Anterior cingulate cortex (tissue), 58 donors: Measurements from ENCODE around the gene CYP2D6.
"Not testable (repeated sequence)": the region's sequence is repeated elsewhere in the genome, so short reads cannot be mapped to it uniquely, and the experiment has no call there.

Experiments
- DNase-seq, 58 donors: peaks; one replicate each; lab custom pipeline; 2025; lab: John Stamatoyannopoulos, UW

CYP2D6 gene

DNA sequence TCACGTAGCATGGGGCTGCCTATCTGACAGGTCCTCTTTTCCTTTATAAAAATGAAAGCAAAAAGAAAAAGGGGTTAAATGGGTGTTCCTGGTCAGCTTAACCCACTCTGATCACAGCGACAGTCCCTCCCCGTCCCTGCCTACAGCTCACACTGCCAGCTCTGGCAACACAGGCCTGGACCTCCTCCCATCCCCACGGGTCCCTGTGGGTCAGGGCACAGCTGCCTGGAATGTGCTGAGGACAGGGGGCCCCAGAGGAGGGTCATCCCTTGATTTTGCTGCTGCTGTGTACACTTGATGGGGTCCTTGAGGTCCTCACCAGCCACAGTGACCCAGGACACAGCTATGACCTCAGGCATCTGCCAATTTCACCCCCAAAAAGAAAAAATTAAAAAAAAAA is 29.6 kb upstream of the CYP2D6 start:
- DNase-seq, result no peak

DNA sequence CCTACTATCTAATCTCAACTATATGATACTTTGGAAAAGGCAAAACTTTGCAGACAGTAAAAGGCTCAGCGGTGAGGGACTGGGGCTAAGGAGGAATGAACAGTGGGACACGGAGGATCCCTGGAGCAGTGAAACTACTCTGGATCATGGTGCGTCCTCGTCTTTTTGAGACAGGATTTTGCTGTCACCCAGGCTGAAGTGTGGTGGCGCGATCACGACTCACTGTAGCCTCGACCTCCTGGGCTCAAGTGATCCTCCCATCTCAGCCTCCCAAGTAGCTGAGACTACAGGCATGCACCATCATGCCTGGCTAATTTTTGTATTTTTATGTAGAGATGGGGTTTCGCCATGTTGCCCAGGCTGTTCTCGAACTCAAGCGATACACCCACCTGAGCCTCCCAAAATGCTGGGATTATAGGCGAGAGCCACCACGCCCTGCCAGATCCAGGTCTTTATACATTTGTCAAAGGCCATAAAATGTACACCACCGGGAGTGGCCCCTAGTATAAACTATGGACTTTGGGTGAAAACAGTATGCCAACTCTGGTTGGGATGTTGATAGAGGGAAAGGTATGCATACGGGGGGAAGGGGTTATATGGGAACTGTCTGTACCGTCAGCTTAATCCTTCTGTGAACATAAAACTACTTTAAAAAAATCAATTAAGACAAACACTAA is 28.0 kb upstream of the CYP2D6 start:
- DNase-seq, result no peak

DNA sequence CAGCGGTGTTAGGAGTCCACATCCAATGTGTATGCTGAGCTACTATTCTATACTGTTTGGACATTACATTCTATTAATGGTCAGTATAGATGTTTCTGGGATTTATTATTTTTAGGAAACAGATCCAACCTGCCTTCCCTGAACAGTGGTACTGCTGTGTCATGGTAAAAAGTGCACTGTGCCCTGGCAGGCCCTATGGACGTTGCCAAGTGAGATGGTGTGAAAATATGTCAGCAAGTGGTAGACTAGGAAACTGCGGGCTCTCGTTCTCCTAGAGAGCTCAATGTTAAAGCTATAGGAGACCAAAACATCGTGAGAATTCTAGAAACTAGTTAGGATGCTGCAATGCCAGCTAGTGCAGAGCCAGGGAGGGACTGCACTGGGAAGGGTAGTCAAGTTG is 26.0 kb upstream of the CYP2D6 start:
- DNase-seq, result no peak

DNA sequence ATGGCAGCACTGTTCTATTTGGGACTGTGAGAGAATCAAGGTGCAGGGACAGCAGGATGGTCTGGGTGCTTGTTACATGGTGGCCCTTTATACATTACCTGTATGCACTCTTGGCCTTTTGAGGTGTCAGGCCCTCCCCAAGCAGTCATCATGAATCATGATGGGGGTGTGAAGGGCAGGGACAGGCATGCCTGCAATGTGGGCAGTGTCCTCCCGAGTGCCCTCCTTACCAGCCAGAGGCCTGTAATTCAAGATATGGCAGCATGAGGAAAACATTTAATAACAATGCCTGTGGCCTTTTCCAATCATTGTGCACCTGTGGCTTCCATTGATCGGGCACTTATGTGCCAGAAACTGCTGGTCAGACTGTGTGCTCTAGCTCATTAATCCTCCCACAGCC is 25.5 kb upstream of the CYP2D6 start:
- DNase-seq, result no peak

DNA sequence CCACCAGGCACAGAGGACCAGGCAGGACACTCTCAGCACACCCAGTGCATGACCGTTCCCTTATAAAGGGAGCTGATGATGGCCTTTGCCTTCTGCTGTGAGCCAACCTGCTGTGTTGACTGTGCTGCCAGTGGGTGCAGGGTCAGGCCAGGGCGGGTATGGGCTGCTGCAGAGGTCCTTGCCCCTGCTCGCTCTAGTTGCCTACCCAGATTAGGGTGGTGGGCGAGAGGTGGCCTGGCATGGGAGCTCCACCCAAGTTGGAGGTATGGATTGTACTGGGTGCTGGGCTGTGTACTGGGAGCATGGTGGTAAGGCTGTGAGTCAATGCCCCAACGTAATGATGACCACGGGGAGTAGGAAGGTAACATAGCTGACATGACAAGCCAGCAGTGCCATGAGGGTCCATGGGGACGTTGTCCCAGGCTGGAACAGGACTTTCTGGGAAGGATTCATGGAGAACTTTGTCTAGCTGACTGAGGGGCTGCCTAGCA is 24.5 kb upstream of the CYP2D6 start:
- DNase-seq, result no peak

DNA sequence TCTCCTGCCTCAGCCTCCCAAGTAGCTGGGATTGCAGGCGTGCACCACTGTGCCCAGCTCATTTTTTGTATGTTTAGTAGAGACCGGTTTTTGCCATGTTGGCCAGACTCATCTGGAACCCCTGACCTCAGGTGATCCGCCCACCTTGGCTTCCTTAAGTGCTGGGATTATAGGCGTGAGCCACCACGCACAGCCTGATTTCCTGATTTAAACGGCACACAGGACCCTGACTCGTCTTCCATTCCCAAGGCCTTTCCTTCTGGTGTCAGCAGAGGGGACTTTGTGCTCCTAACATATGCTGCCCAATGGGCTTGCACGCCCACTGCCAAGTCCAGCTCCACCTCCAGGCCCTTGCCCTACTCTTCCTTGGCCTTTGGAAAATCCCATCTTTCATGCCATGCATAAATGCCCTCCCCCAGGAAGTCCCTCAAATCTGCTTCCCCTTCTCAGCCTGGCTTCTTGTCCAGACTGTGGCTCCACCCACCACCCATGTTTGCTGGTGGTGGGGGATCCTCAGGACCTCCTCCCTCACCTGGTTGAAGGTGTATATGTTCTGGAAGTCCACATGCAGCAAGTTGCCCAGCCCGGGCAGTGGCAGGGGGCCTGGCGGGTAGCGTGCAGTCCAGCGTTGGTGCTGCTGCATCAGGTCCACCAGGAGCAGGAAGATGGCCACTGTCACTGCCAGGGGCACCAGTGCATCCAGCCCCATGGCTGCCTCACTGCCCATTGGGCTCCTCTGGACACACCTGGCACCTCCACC is 23.9 kb upstream of the CYP2D6 start:
- no peak for DNase-seq

DNA sequence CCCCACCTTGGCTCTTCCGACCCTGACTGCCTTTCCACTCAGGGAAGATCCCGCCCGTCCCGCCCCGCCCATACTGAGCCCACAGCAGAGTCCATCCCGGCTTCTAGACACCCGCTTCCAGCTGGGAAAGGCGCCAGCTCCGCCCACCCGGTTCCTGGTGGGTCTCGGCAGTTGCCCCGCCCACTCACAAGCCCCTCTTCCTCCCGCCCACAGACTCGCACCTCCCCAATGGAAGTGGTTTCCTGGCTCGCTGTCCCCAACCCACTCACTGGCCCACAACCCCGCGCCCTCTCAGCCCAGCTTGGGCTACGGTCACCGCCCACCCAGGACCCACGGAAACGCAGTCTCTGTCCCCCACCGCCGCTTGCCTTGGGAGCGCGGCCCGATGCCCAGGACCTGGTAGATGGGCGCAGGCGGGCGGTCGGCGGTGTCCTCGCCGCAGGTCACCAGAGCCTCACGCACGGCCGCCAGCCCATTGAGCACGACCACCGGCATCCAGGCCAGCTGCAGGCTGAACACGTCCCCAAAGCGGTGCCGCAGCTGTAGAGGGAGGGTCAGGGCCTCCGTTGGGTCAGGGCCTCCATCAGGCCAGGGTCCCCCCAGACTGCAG is 22.2 kb upstream of the CYP2D6 start:
- peak in 1 of 58 donors; percentile 37 for DNase-seq

DNA sequence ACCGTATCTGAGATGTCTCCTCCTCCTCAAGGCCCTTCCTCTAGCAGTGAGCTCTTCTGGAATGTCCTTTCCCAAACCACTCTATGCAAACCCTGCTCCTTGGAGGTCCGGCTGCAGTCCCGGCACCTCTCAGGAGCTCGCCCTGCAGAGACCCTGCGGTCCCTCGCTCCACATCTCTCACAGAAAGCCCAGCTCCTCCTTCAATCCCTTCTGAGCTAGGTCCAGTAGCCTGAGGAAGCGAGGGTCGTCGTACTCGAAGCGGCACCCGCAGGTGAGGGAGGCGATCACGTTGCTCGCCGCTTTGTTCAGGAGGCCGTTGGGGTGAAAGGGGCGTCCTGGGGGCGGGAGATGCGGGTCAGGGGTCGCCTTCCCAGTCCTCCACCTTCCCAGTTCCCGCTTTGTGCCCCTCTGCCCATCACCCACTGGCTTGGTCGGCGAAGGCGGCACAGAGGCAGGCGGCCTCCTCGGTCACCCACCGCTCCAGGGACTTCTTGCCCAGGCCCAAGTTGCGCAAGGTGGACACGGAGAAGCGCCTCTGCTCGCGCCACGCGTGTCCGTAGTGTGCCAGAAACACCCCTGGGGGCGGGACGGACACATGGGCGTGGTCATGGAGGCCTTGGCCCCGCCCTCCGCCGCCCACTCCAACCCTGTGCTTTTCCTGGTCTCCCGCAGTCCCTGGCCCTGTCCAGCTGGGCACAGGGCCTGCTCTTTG is 21.5 kb upstream of the CYP2D6 start:
- no peak for DNase-seq

DNA sequence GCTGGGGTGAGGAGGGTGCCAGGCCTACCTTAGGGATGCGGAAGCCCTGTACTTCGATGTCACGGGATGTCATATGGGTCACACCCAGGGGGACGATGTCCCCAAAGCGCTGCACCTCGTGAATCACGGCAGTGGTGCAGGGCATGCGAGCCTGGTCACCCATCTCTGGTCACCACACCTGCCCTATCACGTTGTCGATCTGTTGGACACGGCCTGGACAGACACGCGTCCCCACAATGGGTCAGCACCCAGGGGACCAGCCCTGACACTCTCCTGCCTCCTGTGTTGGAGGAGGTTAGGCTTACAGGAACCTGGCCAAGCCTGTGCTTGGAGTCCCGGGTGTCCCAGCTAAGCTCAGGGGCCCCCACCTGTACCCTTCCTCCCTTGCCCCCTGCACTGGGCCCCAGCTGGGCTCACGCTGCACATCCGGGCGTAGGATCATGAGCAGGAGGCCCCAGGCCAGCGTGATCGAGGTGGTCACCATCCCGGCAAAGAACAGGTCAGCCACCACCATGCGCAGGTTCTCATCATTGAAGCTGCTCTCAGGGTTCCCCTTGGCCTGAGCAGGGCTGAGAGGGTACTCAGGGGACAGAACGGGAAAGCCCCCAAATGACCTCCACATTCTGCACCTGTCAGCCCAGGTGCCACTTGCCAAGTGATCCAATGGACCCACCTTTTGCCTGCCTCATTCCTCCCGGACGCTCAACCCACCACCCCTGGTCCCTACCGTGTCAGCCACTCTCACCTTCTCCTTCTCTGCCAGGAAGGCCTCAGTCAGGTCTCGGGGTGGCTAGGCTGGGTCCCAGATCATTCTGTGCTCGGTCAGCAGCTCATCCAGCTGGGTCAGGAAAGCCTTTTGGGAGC is 20.3 kb upstream of the CYP2D6 start:
- no peak for DNase-seq

DNA sequence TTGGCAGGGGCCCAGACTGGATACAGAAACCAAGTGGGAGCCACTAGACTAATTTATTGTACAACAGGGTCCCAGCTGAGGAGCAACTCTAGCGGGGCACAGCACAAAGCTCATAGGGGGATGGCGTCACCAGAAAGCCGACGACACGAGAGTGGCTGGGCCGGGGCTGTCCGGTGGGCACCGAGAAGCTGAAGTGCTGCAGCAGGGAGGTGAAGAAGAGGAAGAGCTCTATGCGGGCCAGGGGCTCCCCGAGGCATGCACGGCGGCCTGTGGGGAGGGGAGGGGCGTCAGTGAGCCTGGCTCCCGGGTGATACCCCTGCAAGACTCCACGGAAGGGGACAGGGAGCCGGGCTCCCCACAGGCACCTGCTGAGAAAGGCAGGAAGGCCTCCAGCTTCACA is 19.2 kb upstream of the CYP2D6 start:
- DNase-seq, result not testable (repeated sequence)

DNA sequence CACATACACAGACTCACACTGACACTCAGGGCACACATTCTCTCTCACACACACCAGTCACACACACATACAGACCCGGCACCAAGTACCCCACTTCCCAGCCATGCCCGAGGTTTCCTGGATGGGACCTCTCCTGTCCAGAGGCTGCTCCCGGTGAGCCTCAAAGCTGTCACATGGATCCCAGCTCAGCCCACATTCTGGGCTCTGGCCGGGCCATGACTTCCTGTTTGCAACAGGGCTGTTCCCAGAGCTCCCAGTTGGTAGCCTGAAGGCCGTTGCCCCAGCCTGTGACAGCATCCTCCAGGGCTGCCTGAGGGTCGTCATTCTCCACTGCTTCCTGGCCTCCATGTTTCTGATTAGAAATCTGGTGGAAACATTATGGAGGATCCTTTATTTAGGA is 14.6 kb upstream of the CYP2D6 start:
- no peak for DNase-seq

DNA sequence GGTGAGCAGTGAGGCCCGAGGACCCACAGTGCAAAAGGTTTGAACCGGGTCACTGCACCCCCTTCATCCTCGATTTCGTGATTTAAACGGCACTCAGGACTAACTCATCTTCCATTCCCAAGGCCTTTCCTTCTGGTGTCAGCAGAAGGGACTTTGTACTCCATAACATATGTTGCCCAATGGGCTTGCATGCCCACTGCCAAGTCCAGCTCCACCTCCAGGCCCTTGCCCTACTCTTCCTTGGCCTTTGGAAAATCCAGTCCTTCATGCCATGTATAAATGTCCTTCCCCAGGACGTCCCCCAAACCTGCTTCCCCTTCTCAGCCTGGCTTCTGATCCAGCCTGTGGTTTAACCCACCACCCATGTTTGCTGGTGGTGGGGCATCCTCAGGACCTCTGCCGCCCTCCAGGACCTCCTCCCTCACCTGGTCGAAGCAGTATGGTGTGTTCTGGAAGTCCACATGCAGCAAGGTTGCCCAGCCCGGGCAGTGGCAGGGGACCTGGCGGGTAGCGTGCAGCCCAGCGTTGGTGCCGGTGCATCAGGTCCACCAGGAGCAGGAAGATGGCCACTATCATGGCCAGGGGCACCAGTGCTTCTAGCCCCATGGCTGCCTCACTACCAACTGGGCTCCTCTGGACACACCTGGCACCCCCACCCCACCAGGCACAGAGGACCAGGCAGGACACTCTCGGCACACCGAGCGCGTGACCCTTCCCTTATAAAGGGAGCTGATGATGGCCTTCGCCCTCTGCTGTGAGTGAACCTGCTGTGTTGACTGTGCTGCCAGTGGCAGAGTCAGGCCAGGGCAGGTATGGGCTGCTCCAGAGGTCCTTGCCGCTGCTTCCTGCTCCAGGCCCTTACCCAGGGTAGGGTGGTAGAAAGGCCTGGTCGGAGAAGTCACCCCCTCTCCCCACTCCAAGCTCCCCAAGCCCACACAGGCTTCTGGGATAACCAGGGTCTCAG is 13.5 kb upstream of the CYP2D6 start:
- not testable (repeated sequence) for DNase-seq

DNA sequence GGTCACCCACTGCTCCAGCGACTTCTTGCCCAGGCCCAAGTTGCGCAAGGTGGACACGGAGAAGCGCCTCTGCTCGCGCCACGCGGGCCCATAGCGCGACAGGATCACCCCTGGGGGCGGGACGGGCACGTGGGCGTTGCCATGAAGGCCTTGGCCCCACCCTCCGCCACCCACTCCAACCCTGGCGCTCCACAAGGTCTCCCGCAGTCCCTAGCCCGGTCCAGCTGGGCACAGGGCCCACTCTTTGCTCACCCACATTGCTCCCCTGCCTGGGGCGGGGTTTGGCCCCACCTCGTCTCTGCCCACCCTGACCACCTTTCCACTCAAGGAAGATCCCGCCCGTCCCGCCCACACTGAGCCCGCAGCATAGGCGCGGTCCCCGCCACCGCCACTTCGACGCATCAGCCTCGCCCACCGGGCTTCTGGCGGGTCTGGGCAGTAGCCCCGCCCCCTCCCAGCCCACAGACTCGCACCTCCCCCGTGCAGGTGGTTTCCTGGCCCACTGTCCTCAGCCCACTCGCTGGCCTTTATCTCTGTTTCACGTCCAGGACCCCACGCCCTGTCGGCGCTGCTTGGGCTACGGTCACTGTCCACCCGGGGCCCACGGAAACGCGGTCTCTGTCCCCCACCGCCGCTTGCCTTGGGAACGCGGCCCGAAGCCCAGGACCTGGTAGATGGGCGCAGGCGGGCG is 12.3 kb upstream of the CYP2D6 start:
- peak in 1 of 58 donors; percentile 12 for DNase-seq

DNA sequence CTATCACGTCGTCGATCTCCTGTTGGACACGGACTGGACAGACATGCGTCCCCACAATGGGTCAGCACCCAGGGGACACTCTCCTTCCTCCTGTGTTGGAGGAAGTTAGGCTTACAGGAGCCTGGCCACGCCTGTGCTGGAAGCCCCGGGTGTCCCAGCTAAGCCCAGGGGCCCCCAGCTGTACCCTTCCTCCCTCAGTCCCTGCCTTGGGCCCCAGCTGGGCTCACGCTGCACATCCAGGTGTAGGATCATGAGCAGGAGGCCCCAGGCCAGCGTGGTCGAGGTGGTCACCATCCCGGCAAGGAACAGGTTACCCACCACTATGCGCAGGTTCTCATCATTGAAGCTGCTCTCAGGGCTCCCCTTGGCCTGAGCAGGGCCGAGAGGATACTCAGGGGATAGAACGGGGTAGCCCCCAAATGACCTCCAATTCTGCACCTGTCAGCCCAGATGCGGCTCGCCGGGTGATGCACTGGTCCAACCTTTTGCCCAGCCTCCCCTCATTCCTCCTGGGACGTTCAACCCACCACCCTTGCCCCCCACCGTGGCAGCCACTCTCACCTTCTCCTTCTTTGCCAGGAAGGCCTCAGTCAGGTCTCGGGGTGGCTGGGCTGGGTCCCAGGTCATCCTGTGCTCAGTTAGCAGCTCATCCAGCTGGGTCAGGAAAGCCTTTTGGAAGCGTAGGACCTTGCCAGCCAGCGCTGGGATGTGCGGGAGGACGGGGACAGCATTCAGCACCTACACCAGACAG is 10.9 kb upstream of the CYP2D6 start:
- not testable (repeated sequence) for DNase-seq

DNA sequence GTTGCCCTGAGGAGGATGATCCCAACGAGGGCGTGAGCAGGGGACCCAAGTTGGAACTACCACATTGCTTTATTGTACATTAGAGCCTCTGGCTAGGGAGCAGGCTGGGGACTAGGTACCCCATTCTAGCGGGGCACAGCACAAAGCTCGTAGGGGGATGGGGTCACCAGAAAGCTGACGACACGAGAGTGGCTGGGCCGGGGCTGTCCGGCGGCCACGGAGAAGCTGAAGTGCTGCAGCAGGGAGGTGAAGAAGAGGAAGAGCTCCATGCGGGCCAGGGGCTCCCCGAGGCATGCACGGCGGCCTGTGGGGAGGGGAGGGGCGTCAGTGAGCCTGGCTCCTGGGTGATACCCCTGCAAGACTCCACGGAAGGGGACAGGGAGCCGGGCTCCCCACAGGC is 9.5 kb upstream of the CYP2D6 start:
- not testable (repeated sequence) for DNase-seq

DNA sequence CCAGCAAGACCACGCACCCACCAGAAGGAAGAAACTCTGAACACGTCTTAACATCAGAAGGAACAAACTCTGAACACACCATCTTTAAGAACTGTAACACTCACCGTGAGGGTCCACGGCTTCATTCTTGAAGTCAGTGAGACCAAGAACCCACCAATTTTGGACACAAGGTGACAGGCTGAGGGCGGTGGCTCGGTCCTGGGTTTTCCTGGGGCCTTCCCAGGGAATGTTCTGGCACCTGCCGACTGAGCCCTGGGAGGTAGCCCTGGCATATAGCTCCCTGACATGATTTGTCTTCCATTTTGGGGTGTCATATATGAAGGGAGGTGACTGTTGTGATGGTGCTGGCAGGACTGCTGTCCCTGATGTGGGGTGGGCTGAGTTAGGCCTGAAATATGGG is 8.9 kb upstream of the CYP2D6 start:
- DNase-seq, result not testable (repeated sequence)

DNA sequence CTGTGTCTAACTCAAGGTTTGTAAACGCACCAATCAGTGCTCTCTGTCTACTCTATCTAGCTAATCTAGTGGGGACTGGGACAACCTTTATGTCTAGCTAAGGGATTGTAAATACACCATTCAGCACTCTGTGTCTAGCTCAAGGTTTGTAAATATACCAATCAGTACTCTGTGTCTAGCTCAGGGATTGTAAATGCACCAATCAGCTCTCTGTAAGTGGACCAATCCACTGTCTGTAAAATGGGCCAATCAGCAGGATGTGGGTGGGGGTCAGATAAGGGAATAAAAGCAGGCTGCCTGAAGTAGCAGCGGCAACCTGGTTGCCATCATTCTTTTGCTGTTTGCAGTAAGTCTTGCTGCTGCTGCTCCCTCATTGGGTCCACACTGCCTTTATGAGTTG is 8.4 kb upstream of the CYP2D6 start:
- no peak for DNase-seq
